ENCODE data around the gene GALNS.
"Not testable (repeated sequence)": the region's sequence is repeated elsewhere in the genome, so short reads cannot be mapped to it uniquely, and the experiment has no call there.

The GALNS gene

GRCh38 chr16:88824256-88825077 lies 32.3 kb downstream of the GALNS start:
- H3K4me3 ChIP-seq (ENCODE audit: low read length): no peak overlapping the region
- no peak for DNase-seq (ENCODE audit: low read depth, low spot score)

GRCh38 chr16:88823646-88824045 lies 33.1 kb downstream of the GALNS start:
- not testable (repeated sequence) for H3K4me3 ChIP-seq (ENCODE audit: low read length); DNase-seq (ENCODE audit: low read depth, low spot score)

GRCh38 chr16:88822281-88823040 lies 34.3 kb downstream of the GALNS start:
- no peak for DNase-seq (ENCODE audit: low read depth, low spot score)
- H3K4me3 ChIP-seq (ENCODE audit: low read length): no peak overlapping the region

- DNase-seq (ENCODE audit: low read depth, low spot score): no peak
- no peak overlapping the region for H3K4me3 ChIP-seq (ENCODE audit: low read length)
Observed at GRCh38 chr16:88821168-88821850, 35.4 kb downstream of the GALNS start.

- no peak overlapping the region for H3K4me3 ChIP-seq (ENCODE audit: low read length)
- no peak for DNase-seq (ENCODE audit: low read depth, low spot score)
Observed at GRCh38 chr16:88820385-88821025, 36.2 kb downstream of the GALNS start.

GRCh38 chr16:88819126-88819525 lies 37.6 kb downstream of the GALNS start:
- no peak for DNase-seq (ENCODE audit: low read depth, low spot score)
- H3K4me3 ChIP-seq (ENCODE audit: low read length): no peak overlapping the region

GRCh38 chr16:88818575-88818874 lies 38.2 kb downstream of the GALNS start:
- no peak for DNase-seq (ENCODE audit: low read depth, low spot score)
- H3K4me3 ChIP-seq (ENCODE audit: low read length): no peak overlapping the region

- H3K4me3 ChIP-seq (ENCODE audit: low read length): no peak overlapping the region
- DNase-seq (ENCODE audit: low read depth, low spot score): no peak
Observed at GRCh38 chr16:88817785-88818574, 38.8 kb downstream of the GALNS start.

GRCh38 chr16:88816736-88817535 lies 39.8 kb downstream of the GALNS start:
- DNase-seq (ENCODE audit: low read depth, low spot score): no peak
- H3K4me3 ChIP-seq (ENCODE audit: low read length): no peak overlapping the region

- DNase-seq (ENCODE audit: low read depth, low spot score): peak; percentile 28
- H3K4me3 ChIP-seq (ENCODE audit: low read length): no peak overlapping the region
Observed at GRCh38 chr16:88815901-88816589, 40.7 kb downstream of the GALNS start.

- H3K4me3 ChIP-seq (ENCODE audit: low read length): no peak overlapping the region
- no peak for DNase-seq (ENCODE audit: low read depth, low spot score)
Observed at GRCh38 chr16:88815227-88815626, 41.5 kb downstream of the GALNS start.

- no peak overlapping the region for H3K4me3 ChIP-seq (ENCODE audit: low read length)
- DNase-seq (ENCODE audit: low read depth, low spot score): no peak
Observed at GRCh38 chr16:88814144-88814502, 42.6 kb downstream of the GALNS start.

- no peak overlapping the region for H3K4me3 ChIP-seq (ENCODE audit: low read length)
- DNase-seq (ENCODE audit: low read depth, low spot score): no peak
Observed at GRCh38 chr16:88813269-88814143, 43.2 kb downstream of the GALNS start.

- DNase-seq (ENCODE audit: low read depth, low spot score): no peak
- peak overlapping the region; percentile 85 for H3K4me3 ChIP-seq (ENCODE audit: low read length)
Observed at GRCh38 chr16:88812513-88813268, 44.1 kb downstream of the GALNS start.

- H3K4me3 ChIP-seq (ENCODE audit: low read length): peak within 1 kb of the TSS; percentile 85
- DNase-seq (ENCODE audit: low read depth, low spot score): peak; percentile 82
Observed at GRCh38 chr16:88811769-88812512, 44.8 kb downstream of the GALNS start, which contains the start of gene APRT. APRT (minus strand) TSS chr16:88811928; CDS start chr16:88811899, 29 bp downstream.
